Measurements from ENCODE around the gene TSGA10IP.
"Not testable (repeated sequence)": the region's sequence is repeated elsewhere in the genome, so short reads cannot be mapped to it uniquely, and the experiment has no call there.

Gene TSGA10IP

DNA sequence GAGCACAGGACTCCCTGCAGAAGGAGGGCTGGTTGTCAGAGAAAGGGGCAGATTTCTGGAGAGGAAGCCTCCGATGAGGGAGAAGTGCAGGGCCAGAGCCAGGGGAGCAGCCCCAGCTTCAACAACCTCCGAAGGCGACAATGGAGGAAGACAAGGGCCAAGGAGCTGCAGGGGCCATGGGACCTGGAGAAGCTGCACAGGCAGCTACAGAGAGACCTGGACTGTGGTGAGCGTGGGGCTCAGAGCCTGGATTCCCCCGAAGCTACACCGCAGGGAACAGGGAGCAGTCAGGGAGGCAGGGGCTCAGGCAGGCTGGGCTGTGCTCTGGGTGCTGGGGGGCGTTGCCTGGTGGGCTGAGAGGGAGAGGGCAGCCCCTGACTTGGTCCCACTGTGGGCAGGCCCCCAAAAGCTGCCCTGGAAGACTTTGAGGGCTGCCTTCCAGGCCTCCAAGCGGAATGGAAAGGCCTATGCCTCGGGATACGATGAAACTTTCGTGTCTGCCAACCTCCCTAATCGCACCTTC, 2.4 kb downstream of the TSGA10IP start:
- no peak for DNase-seq

DNA sequence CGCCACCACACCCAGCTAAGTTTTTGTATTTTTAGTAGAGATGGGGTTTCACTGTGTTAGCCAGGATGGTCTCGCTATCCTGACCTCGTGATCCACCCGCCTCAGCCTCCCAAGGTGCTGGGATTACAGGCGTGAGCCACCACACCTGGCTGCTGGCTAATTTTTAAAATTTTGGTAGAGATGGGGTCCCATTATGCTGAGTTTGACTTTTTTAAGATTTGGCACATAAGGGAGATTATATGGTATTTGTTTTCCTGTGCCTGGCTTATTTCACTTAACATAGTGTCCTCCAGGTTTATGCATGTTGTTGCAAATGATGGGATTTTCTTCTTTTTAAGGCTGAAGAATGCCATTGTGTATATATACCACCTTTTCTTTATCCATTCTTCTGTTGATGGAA, 5.4 kb downstream of the TSGA10IP start:
- not testable (repeated sequence) for DNase-seq

DNA sequence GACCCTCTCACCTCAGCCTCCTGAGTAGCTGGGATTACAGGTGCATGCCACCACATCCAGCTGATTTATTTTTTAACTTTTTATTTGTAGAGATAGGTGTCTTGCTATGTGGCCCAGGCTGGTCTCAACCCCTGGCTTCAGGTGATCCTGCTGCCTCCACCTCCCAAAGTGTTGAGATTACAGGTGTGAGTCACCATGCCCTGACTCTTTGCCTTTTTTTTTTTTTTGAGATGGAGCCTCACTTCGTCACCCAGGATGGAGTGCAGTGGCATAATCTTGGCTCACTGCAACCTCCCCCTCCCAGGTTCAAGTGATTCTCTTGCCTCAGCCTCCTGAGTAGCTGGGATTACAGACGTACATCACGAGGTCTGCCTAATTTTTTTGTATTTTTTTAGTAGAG, 6.4 kb downstream of the TSGA10IP start:
- not testable (repeated sequence) for DNase-seq

DNA sequence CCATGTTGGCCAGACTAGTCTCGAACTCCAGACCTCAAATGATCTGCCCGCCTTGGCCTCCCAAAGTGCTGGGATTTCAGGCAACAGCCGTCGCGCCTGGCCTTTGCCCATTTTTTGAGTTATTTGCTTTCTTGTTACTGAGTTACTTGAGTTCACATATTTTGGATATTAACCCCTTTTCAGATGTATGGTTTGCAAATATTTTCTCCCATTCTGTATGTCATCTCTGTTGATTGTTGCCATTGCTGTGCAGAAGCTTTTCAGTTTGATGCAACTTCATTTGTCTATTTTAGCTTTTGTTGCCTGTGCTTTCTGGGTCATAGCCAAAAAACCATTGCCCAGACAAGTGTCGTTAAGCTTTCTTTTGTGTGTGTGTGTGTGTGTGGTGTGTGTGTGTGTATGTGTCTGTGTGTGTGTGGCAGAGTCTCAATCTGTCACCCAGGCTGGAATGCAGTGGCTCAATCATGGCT, 6.8 kb downstream of the TSGA10IP start:
- no peak for DNase-seq

DNA sequence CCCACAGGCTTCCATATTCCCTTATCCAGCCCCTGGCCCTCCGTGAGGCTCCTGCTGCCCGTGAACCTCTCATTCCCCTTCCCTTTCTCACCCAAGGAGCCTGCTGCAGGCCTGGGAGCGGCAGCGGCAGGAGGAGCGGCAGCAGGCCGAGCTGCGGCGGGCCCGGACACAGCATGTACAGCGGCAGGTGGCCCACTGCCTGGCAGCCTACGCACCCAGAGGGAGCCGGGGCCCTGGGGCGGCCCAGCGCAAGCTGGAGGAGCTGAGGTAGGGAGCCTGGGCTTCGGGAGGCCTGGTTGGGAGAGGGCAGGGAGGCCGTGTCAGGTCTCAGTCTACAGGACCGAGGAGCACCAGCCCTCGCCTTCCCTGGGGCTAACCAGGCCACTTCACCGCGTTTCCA, 8.2 kb downstream of the TSGA10IP start:
- DNase-seq: no peak

DNA sequence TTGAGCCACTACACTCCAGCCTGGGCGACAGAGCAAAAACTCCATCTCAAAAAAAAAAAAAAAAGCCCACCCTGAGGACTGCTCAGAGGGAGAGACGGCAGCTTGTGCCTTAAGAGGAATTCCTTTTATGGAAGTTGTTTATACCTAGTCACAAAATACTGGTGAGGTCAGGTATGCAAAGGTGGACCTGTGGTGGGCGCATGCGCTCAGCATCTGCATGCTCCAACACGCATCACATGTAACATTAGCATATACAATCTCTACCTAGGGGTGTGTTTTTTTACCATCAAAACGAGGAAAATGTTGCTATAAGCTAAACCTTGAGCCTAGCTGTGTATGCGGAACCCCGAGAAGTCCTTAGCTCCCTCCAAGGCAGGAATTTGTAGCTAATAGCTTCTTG, 9.5 kb downstream of the TSGA10IP start:
- no peak for DNase-seq

DNA sequence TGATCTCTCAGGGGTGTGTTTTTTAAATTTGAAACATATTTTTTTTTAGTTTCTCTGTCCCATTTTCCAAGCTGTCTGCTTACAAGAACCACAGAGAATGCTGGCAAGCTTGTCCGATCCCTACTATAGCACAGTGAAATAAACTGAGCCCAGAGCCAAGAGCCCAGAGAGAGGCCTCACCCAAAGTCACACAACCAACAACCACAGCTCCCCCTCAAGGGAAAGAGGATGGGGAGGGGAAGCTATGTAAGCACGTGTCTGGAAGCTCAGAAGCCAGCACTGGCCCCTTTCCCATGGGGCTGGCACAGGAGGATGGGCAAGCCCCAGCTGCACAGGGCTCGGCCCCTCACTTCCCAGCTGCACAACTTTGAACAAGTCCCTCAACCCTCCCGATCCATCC, 13.0 kb downstream of the TSGA10IP start:
- DNase-seq: no peak

DNA sequence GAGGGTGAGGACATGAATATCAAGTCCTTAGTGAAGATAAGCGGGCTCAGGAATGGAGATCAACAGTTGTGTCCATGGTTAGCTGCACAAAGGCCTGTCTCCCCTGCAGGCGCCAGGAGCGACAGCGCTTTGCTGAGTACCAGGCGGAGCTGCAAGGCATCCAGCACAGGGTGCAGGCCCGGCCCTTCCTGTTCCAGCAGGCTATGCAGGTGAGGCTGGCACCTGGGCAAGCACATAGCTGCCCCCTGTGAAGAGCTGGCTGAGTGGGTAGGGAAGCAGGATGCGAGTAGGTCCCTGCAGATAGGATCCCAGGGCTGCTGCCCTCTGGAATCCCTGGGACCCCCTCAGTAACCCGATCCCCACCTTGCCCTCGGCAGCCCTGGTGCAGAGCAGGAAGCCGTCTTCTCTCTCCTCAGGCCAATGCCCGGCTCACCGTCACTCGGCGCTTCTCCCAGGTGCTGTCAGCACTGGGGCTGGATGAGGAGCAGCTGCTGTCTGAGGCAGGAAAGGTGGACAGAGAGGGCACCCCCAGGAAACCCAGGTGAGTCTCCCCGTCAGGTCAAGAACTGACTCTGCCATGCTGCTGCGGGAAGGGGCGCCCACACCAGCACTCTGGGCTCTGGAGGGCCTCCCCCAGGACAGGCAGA, 13.6 kb downstream of the TSGA10IP start:
- no peak for DNase-seq

DNA sequence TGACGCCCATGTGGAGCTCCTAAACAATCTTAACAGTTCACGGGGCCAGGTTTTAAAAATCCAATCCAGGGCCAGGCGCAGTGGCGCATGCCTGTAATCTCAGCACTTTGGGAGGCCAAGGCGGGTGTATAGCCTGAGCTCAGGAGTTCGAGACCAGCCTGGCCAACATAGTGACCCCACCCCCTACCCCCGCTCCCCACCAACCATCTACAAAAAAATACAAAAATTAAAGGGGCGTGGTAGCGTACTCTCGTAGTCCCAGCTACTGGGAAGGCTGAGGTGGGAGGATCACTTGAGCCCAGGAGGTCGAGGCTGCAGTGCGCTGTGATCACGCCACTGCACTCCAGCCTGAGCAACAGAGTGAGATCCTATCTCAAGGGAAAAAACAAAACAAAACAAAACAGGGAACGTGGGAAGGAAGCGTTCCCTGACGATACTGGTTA, 15.6 kb downstream of the TSGA10IP start:
- no peak for DNase-seq

DNA sequence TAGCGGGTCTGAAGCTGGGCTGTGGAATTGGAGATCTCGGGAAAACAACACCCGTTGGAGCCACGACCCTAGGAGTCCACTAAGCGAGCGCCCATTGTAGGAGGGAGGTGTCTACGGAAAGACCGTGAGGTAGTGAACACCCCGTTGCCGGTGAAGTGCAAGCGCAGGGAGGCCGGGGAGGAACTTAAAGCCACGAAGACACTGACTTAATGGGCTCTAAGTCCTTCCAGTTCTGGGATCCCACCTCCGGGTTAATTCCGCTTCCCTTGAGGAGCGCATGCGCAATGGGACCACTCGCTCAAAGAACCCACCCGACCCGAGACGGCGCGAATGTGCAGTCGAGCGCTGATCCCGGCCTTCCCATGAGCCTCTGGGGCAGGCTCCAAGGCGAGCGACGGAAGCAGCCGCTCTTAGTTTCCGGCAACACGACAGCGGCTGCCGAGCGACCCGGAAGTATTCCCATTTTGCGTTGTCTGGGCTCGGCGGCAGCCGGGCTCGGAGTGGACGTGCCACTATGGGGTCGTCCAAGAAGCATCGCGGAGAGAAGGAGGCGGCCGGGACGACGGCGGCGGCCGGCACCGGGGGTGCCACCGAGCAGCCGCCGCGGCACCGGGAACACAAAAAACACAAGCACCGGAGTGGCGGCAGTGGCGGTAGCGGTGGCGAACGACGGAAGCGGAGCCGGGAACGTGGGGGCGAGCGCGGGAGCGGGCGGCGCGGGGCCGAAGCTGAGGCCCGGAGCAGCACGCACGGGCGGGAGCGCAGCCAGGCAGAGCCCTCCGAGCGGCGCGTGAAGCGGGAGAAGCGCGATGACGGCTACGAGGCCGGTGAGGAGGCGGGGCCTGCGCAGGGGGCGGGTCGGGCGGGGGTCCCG, 16.2 kb downstream of the TSGA10IP start, which contains the start of gene SART1:
TSS of gene SART1 (plus strand) at position 468 of the 874 bp plus-strand sequence. CDS start at position 515, 47 bp downstream.
- DNase-seq: peak; percentile 98 to 99 (median 99)

DNA sequence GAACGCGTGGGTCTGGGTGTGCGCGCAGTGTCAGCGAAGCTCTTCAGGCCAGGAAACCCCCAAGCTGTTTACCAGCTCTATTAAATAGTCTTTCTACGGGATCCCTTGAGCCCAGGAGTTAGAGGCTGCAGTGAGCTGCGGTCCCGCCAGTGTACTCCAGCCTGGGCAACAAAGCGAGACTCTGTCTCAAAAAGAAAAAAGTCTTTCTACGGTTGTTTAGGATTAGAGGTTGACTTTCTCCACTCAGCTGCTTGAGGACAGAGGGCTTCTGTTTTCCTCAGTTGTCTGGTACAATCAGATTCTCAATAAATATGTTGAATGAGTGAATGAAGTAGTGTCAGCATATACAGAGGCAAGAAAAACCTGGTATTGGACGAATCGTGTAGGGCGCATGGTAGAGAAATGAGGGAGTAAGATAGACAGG, 16.9 kb downstream of the TSGA10IP start:
- DNase-seq: no peak

DNA sequence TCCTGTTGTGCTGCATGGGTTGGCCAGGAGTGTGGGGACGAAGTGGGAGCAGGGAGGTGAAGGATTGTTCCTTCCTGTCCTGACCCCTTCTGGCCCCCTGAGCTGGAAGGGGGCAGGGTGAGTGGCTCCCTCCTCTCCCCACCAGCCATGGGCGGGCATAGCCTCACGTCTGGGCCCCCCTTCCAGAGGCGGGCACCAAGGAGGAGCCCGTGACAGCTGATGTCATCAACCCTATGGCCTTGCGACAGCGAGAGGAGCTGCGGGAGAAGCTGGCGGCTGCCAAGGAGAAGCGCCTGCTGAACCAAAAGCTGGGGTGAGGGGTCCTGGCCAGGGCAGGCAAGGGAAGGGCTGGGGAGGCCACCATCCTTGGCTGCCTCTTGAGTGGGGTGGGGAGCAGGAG, 19.6 kb downstream of the TSGA10IP start:
- DNase-seq: no peak

DNA sequence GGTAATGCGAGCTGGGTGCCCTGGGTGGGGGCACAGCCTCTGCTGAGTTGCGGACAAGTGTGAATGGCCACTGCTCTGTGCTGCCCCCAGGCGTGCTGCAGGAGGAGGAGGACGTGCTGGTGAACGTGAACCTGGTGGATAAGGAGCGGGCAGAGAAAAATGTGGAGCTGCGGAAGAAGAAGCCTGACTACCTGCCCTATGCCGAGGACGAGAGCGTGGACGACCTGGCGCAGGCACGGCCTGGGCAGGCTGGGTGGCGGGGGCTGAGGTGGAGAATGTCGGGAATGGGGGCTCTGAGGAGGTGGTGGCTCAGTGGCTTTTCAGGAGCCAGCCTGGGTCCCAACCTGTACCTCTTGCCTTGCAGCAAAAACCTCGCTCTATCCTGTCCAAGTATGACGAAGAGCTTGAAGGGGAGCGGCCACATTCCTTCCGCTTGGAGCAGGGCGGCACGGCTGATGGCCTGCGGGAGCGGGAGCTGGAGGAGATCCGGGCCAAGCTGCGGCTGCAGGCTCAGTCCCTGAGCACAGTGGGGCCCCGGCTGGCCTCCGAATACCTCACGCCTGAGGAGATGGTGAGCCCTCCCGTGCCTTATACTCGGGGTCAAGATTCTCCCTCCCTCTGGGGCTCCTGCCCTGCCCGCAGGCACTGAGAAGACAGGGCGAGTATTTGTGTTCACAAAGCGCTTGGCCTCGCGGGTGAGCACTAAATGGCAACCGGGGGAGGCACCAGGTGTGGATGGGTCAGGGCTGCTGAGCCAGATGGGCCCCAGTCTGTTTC, 20.9 kb downstream of the TSGA10IP start:
- no peak for DNase-seq

DNA sequence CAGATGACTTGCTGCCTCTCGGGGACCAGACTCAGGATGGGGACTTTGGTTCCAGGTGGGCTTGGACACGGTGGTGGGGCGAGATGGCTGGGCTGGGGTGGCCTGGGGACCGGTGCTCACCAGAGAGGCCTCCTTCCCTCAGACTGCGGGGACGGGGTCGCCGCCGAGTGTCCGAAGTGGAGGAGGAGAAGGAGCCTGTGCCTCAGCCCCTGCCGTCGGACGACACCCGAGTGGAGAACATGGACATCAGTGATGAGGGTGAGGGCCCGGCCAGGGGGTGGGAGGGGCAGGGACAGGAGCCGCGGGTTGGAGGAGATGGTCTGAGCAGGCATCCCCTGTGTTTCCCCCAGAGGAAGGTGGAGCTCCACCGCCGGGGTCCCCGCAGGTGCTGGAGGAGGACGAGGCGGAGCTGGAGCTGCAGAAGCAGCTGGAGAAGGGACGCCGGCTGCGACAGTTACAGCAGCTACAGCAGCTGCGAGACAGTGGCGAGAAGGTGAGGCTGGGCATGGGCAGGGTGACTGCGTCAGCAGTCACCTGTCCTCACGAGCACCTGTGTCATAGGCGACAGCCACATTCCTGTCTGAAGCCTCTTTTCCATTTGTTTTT, 22.2 kb downstream of the TSGA10IP start:
- no peak for DNase-seq

DNA sequence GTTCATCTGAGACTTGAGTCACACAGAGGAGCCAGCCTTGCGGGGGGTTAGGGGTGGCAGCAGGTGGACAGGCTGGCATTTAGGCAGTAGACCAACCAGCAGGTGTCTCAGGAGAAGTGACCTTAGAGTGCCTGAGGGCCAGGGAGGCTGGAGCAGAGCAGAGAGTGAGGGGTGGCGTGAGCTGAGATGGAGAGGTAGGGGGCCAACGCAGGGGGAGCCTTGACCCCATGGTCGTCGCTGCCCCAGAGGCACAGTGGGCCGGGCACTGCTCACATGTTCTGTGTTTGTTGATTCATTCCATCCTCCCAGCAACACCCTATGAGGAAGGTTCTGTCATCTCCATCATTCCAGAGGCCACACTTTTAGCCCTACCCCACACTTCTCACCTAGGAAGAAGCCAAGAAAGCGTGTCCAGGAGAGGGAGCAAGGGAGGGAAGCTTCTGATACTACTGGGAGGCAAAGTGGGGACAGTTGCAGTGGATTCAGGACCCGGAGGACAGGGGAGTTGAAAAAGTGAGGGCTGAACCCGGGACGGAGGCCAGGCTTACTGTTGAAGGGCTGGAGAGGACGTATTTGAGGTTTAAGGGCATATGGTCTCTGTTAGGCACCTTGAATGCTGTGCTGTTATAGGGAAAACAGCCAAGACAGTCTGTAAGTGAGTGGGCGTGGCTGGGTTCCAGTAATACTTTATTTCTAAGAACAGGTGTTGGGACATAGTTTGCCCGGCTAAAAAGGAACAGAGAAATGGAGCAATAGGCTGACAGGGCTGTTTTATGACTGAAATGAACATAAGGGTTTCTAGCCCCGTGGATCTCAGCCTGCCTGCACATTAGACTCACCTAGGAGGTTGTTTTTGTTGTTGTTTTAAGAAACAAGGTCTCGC, 23.6 kb downstream of the TSGA10IP start:
- DNase-seq: peak in 3 of 4 experiments; percentile 24 to 29 (median 28)

DNA sequence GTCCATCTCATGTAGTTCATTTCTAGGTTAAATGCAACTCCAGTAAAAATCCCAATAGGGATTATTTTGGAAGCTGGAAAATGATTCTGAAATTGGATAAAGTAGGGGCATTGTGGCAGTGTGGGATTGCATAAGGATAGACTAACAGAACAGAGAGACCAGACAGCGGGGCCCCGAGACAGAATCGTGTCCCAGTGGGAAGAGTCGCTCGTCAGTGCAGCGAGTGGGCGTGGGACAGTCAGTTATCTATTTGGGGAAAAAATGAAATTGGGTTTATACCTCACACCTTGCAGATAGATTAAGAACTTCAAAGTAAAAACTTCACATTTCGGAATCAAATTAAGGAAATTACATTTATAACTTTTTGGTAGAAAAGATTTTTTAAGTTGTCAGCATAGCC, 26.8 kb downstream of the TSGA10IP start:
- no peak for DNase-seq

DNA sequence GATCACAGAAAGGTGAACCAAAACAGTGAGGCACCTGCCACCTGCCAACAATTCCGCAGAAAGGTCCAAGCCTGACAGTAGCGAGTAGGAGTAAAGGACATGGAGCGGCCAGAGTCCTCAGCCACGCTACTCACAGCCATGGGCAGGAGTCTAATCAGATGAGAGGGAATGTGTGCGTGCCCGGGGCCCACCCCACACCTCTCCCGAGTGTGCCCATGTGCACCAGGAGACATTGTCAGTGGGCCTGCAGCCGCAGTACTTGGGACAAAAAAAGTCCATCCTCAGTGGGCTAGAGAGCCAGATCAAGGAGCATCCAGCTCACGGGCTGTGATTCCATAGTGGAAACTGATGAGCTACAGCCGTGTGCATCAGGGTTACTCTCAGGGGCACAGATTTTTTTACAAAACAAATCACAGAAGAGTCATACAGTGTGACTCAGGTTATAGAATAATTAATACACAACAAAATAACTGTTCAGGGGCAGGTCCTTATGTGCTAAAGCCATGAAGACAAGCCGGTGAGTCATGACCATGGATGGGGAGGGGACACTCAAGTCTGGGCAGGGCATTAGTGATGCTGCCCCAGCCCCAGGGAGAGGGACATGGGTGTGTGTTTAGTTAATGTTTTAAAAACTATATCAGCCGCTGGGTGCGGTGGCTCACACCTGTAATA, 28.3 kb downstream of the TSGA10IP start:
- no peak for DNase-seq

DNA sequence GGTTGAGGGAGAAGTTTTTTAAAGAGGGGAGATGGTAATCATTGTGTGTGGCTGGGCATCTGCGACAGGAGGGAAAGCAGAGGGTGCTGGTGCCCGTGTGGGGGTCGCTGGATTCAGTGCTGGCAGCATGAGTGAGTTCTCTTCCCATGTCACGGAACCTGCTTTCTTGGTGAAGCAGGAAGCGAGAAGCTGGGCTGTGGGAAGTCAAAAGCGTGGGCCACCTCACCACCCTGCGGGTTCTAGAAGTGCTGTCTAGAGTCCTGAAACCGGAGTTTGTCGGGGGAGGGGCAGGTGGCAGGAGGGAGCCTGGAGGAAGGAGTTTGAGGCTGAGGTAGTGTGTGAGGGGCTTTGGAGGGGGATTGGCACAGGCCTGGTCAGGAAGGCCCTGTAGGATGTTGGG, 30.5 kb downstream of the TSGA10IP start:
- DNase-seq: no peak

DNA sequence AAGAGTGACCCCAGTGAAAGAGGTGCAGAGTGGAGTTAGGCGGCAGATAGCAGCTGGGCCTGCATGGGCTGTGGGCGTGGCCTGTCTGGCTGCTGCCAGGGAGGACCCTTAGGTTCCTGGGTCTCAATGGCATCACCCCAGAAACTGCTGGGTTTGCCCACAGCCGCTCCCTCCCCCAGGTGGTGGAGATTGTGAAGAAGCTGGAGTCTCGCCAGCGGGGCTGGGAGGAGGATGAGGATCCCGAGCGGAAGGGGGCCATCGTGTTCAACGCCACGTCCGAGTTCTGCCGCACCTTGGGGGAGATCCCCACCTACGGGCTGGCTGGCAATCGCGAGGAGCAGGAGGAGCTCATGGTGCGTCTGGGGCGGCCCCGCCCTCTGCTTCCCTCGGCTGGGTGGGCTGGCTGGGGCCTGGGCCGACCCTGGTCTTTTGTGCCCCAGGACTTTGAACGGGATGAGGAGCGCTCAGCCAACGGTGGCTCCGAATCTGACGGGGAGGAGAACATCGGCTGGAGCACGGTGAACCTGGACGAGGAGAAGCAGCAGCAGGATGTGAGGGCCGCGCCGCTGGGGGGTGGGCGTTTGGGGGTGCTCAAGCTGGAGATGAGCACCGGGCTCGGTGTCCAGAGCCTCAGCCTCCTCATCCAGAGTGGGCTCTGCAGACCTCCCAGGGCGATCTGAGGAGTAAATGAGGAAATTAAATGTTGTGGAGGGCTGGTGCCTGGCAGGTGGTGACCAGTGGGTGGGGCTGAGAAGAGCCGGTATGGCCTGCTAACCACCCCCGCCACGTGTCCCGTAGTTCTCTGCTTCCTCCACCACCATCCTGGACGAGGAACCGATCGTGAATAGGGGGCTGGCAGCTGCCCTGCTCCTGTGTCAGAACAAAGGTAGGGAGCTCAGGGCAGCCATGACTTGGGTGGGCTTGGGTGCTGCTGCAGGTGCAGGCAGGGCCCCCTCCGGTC, 31.2 kb downstream of the TSGA10IP start:
- DNase-seq: no peak

All from suppressor macrophage (primary cell).